Neural cell (in vitro differentiated cells): ENCODE measurements around the gene PHAX. TPM values are rescaled to one million over a fixed set of nuclear protein-coding genes. Genes with fewer than 3 reads are reported as not detected.

Source experiments
- H2AFZ ChIP-seq: fragments of 200-600, 300-800 bp; sonication (generic), shearing (Covaris generic); 2 replicates; pipeline ENCODE4 v1.6.0; 2014; ENCODE audit warnings: low read depth, mild to moderate bottlenecking, antibody characterized with exemption, low read length, moderate library complexity
- H3F3A ChIP-seq: fragments of 200-600 bp; shearing (Covaris generic); 2 replicates; pipeline ENCODE4 v1.6.1; 2016; ENCODE audit warnings: mild to moderate bottlenecking, moderate library complexity, mixed read lengths, antibody characterized with exemption, low read length; ENCODE audit not compliant: insufficient read depth, poor library complexity, severe bottlenecking
- H3K27ac ChIP-seq: fragments of 200-600, 300-800 bp; sonication (generic), shearing (Covaris generic); 2 replicates; pipeline ENCODE4 v1.5.1; 2014; ENCODE audit warnings: mild to moderate bottlenecking, low read length, moderate library complexity
- H3K27me3 ChIP-seq: fragments of 300-800, 200-600 bp; sonication (generic), shearing (Covaris generic); 2 replicates; pipeline ENCODE4 v1.6.0; 2014; ENCODE audit warnings: mild to moderate bottlenecking, low read depth, low read length, moderate library complexity; ENCODE audit not compliant: insufficient read depth
- H3K36me3 ChIP-seq: fragments of 300-800, 200-600 bp; sonication (generic), shearing (Covaris generic); 2 replicates; pipeline ENCODE4 v1.5.1; 2014; ENCODE audit warnings: mild to moderate bottlenecking, antibody characterized with exemption, low read length, moderate library complexity; ENCODE audit not compliant: insufficient read depth
- H3K4me2 ChIP-seq: fragments of 300-800, 200-600 bp; sonication (generic), shearing (Covaris generic); 2 replicates; pipeline ENCODE4 v1.6.0; 2014; ENCODE audit warnings: mild to moderate bottlenecking, low read length
- H3K4me3 ChIP-seq: fragments of 300-800, 200-600 bp; sonication (generic), shearing (Covaris generic); 2 replicates; pipeline ENCODE4 v1.5.1; 2014; ENCODE audit warnings: mild to moderate bottlenecking, low read length, moderate library complexity
- H3K79me2 ChIP-seq: fragments of 200-600 bp; shearing (Covaris generic); replicated peaks from 2 replicates; pipeline ENCODE4 v1.6.0; 2014; ENCODE audit warnings: mild to moderate bottlenecking, low read length, moderate library complexity; ENCODE audit not compliant: insufficient read depth
- H3K9ac ChIP-seq: fragments of 300-800, 200-600 bp; sonication (generic), shearing (Covaris generic); 2 replicates; pipeline ENCODE4 v1.6.1; 2016; ENCODE audit warnings: mild to moderate bottlenecking, low read length, mixed read lengths
- H3K9me2 ChIP-seq: fragments of 200-600 bp; shearing (Covaris generic); 2 replicates; pipeline ENCODE4 v1.6.1; 2016; ENCODE audit warnings: mild to moderate bottlenecking, low read length, mixed read lengths; ENCODE audit not compliant: insufficient read depth
- H3K9me3 ChIP-seq: fragments of 200-600, 300-800 bp; sonication (generic), shearing (Covaris generic); 2 replicates; pipeline ENCODE4 v1.6.1; 2016; ENCODE audit warnings: mild to moderate bottlenecking, mixed run types, low read length, moderate library complexity, mixed read lengths
- H4K20me1 ChIP-seq: fragments of 200-600 bp; shearing (Covaris generic); 2 replicates; pipeline ENCODE4 v1.6.1; 2016; ENCODE audit warnings: mild to moderate bottlenecking, mixed run types; ENCODE audit not compliant: insufficient read depth
- CTCF ChIP-seq: fragments of 450-650 bp; IDR thresholded peaks from 2 replicates; pipeline ENCODE4 v1.5.1; 2014; ENCODE audit warnings: antibody characterized with exemption, mild to moderate bottlenecking, moderate library complexity; ENCODE audit not compliant: poor library complexity, severe bottlenecking
- EP300 ChIP-seq: fragments of 450-650 bp; conservative IDR thresholded peaks from 2 replicates; pipeline ENCODE4 v1.6.1; 2014; ENCODE audit warnings: antibody characterized with exemption, mild to moderate bottlenecking, moderate library complexity; ENCODE audit not compliant: poor library complexity, severe bottlenecking
- EZH2 ChIP-seq: fragments of 200-600, 300-800 bp; shearing (Covaris generic), sonication (generic); IDR thresholded peaks from 2 replicates; pipeline ENCODE4 v1.6.1; 2014; ENCODE audit warnings: antibody characterized with exemption, low read length, borderline replicate concordance, mild to moderate bottlenecking; ENCODE audit not compliant: insufficient read depth, poor library complexity, severe bottlenecking
- MXI1 ChIP-seq: fragments of 450-650 bp; conservative IDR thresholded peaks from 2 replicates; pipeline ENCODE4 v1.6.1; 2014; ENCODE audit warnings: antibody characterized with exemption, mild to moderate bottlenecking; ENCODE audit not compliant: poor library complexity, severe bottlenecking
- POLR2AphosphoS5 ChIP-seq: IDR thresholded peaks from 2 replicates; pipeline ENCODE4 v1.6.1; 2012
- RAD21 ChIP-seq: fragments of 450-650 bp; conservative IDR thresholded peaks from 2 replicates; pipeline ENCODE4 v1.6.1; 2014; ENCODE audit warnings: antibody characterized with exemption, mild to moderate bottlenecking, moderate library complexity
- SMC3 ChIP-seq: fragments of 450-650 bp; conservative IDR thresholded peaks from 2 replicates; pipeline ENCODE4 v1.6.1; 2014; ENCODE audit warnings: antibody characterized with exemption, mild to moderate bottlenecking, moderate library complexity; ENCODE audit not compliant: poor library complexity
- TAF1 ChIP-seq: IDR thresholded peaks from 2 replicates; pipeline ENCODE4 v1.6.1; 2012; ENCODE audit warnings: low read depth
- polyA plus RNA-seq: library from polyadenylated mRNA; depleted of rRNA; stranded (reverse); fragments of >200 nt; gene quantifications from 2 replicates; pipeline ENCODE4 v1.2.3, GENCODE V29; 2014
- TF ChIP-seq, protein P1 (sequence below): IDR thresholded peaks from 2 replicates; pipeline ENCODE4 v1.6.1; 2012; ENCODE audit warnings: borderline replicate concordance

Gene PHAX
- polyA plus RNA-seq, 1 donor from 2014 or later = 42.3 TPM

DNA sequence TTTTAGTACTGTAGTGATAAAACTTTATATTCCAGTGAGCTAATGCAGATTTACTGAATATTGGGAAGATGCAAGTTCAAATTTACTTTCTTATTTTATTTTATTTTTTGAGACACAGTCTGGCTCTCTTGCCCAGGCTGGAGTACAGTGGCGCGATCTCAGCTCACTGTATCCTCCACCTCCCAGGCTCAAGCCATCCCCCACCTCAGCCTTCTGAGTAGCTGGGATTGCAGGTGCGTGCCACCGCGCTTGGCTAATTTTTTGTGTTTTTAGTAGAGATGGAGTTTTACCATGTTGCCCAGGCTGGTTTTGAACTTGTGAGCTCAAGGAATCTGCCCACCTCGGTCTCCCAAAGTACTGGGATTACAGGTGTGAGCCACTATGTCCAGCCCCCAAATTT, 9.9 kb downstream of the PHAX start:
- no peak overlapping the region for H3K4me2 ChIP-seq
- no peaks in the 10 kb centered on the region for H3K9me3 ChIP-seq
- TF ChIP-seq RAD21 (no peak), POLR2AphosphoS5 (no peak), EP300 (no peak), SMC3 (no peak), CTCF (no peak), EZH2 (no peak), TAF1 (no peak), MXI1 (no peak)
- TF ChIP-seq, protein P1, sequence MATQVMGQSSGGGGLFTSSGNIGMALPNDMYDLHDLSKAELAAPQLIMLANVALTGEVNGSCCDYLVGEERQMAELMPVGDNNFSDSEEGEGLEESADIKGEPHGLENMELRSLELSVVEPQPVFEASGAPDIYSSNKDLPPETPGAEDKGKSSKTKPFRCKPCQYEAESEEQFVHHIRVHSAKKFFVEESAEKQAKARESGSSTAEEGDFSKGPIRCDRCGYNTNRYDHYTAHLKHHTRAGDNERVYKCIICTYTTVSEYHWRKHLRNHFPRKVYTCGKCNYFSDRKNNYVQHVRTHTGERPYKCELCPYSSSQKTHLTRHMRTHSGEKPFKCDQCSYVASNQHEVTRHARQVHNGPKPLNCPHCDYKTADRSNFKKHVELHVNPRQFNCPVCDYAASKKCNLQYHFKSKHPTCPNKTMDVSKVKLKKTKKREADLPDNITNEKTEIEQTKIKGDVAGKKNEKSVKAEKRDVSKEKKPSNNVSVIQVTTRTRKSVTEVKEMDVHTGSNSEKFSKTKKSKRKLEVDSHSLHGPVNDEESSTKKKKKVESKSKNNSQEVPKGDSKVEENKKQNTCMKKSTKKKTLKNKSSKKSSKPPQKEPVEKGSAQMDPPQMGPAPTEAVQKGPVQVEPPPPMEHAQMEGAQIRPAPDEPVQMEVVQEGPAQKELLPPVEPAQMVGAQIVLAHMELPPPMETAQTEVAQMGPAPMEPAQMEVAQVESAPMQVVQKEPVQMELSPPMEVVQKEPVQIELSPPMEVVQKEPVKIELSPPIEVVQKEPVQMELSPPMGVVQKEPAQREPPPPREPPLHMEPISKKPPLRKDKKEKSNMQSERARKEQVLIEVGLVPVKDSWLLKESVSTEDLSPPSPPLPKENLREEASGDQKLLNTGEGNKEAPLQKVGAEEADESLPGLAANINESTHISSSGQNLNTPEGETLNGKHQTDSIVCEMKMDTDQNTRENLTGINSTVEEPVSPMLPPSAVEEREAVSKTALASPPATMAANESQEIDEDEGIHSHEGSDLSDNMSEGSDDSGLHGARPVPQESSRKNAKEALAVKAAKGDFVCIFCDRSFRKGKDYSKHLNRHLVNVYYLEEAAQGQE = no peak
- no peaks in the 10 kb centered on the region for H3K9me2 ChIP-seq
- no peaks in the 10 kb centered on the region for H3K27me3 ChIP-seq
- H3K27ac ChIP-seq = no peak overlapping the region
- H4K20me1 ChIP-seq = no peaks in the 10 kb centered on the region
- no peak overlapping the region for H3K4me3 ChIP-seq
- H3K9ac ChIP-seq = no peak overlapping the region
- no peaks in the 10 kb centered on the region for H3F3A ChIP-seq
- no peak overlapping the region for H2AFZ ChIP-seq
- H3K79me2 ChIP-seq = peaks cover 23% of the 10 kb centered on the region
- H3K36me3 ChIP-seq = no peaks in the 10 kb centered on the region

DNA sequence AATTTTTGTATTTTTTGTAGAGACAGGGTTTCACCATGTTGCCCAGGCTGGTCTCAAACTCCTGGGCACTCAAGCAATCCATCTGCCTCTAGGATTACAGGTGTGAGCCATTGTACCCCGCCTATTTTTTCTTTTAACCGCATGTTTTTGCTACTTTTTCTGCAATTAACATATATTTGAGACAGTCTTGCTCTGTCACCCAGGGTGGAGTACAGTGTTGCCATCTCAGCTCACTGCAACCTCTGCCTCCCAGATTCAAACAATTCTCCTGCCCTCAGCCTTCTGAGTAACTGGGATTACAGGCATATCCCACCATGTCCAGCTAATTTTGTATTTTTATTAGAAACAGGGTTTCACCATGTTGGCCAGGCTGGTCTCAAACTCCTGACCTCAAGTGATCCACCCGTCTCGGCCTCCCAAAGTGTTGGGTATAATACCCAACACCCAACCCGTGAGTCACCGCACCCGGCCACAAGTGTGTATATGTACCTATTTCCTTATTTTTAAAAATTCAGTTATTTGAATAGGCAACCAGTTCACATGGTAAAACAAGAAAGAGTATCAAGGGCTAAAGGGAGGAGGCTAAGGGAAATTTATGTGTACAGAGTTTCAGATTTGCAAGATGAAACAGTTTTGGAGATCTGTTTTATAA, 13.3 kb downstream of the PHAX start:
- H3K4me3 ChIP-seq = no peak overlapping the region
- H3K36me3 ChIP-seq = no peaks in the 10 kb centered on the region
- no peaks in the 10 kb centered on the region for H3K9me3 ChIP-seq
- H3K4me2 ChIP-seq = no peak overlapping the region
- no peaks in the 10 kb centered on the region for H4K20me1 ChIP-seq
- no peaks in the 10 kb centered on the region for H3K9me2 ChIP-seq
- no peaks in the 10 kb centered on the region for H3F3A ChIP-seq
- TF ChIP-seq TAF1 (no peak), SMC3 (no peak), MXI1 (no peak), CTCF (no peak), EZH2 (no peak), RAD21 (no peak), POLR2AphosphoS5 (no peak)
- TF ChIP-seq, protein P1 = no peak
- peaks cover 8% of the 10 kb centered on the region for H3K79me2 ChIP-seq
- H2AFZ ChIP-seq = no peak overlapping the region
- H3K9ac ChIP-seq = no peak overlapping the region
- H3K27me3 ChIP-seq = no peaks in the 10 kb centered on the region
- no peak overlapping the region for H3K27ac ChIP-seq
